ENCODE measurements around the gene TF. TPM values are rescaled to one million over a fixed set of nuclear protein-coding genes. Genes with fewer than 3 reads are reported as not detected.

The TF gene
- total and polyA plus RNA-seq, 10 of the 15 experiments (the other 5 are each of a cell fraction or from before 2014, with no cell fraction given), result under 0.01 to 8.9 (median 0.05) TPM; not detected in 1

DNA sequence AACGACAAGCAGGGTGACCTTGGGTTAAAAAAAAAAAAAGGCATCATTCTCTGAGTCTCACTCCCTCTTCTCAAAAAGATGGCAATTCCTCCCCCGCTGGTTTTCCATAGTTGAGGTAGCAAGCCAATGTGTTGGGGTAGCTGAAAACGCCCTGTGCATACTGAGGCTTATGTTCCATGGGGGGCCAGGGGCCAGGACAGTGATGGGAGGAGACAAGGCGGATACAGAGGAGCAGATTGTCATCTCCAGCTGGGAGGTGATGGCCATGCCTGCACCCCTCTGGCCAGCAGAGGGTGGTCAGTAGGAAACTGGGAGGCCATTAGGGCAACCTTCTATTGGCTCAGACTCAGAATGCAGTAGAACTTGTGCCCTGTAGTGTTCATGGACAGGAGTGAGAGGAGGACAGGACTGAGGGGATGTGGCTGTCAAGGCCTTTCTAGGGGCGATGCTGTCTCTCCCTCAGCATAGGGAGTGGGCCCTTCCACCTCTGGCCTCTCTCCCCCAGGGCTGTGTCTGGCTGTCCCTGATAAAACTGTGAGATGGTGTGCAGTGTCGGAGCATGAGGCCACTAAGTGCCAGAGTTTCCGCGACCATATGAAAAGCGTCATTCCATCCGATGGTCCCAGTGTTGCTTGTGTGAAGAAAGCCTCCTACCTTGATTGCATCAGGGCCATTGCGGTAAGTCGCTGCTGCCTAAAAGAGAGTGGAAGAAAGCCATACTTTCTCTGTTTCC lies 1.9 kb downstream of the TF start (continued):
- TF ChIP-seq, protein P1, sequence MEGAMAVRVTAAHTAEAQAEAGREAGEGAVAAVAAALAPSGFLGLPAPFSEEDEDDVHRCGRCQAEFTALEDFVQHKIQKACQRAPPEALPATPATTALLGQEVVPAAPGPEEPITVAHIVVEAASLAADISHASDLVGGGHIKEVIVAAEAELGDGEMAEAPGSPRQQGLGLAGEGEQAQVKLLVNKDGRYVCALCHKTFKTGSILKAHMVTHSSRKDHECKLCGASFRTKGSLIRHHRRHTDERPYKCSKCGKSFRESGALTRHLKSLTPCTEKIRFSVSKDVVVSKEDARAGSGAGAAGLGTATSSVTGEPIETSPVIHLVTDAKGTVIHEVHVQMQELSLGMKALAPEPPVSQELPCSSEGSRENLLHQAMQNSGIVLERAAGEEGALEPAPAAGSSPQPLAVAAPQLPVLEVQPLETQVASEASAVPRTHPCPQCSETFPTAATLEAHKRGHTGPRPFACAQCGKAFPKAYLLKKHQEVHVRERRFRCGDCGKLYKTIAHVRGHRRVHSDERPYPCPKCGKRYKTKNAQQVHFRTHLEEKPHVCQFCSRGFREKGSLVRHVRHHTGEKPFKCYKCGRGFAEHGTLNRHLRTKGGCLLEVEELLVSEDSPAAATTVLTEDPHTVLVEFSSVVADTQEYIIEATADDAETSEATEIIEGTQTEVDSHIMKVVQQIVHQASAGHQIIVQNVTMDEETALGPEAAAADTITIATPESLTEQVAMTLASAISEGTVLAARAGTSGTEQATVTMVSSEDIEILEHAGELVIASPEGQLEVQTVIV (IDR thresholded peaks at IDR 0.05; ENCODE audit: borderline replicate concordance, partially characterized antibody), result no peak
- TF ChIP-seq SMARCA5 (IDR thresholded peaks at IDR 0.05) (no peak), HCFC1 (IDR thresholded peaks at IDR 0.05; ENCODE audit: low read length) (no peak)
- TF ChIP-seq, protein P2, sequence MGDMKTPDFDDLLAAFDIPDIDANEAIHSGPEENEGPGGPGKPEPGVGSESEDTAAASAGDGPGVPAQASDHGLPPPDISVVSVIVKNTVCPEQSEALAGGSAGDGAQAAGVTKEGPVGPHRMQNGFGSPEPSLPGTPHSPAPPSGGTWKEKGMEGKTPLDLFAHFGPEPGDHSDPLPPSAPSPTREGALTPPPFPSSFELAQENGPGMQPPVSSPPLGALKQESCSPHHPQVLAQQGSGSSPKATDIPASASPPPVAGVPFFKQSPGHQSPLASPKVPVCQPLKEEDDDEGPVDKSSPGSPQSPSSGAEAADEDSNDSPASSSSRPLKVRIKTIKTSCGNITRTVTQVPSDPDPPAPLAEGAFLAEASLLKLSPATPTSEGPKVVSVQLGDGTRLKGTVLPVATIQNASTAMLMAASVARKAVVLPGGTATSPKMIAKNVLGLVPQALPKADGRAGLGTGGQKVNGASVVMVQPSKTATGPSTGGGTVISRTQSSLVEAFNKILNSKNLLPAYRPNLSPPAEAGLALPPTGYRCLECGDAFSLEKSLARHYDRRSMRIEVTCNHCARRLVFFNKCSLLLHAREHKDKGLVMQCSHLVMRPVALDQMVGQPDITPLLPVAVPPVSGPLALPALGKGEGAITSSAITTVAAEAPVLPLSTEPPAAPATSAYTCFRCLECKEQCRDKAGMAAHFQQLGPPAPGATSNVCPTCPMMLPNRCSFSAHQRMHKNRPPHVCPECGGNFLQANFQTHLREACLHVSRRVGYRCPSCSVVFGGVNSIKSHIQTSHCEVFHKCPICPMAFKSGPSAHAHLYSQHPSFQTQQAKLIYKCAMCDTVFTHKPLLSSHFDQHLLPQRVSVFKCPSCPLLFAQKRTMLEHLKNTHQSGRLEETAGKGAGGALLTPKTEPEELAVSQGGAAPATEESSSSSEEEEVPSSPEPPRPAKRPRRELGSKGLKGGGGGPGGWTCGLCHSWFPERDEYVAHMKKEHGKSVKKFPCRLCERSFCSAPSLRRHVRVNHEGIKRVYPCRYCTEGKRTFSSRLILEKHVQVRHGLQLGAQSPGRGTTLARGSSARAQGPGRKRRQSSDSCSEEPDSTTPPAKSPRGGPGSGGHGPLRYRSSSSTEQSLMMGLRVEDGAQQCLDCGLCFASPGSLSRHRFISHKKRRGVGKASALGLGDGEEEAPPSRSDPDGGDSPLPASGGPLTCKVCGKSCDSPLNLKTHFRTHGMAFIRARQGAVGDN (IDR thresholded peaks at IDR 0.05), result no peak

All from GM12878 (cell line).